Nephron (organoid): ENCODE results near the gene DCLK1.

Experiments used
- H3K27ac Mint-ChIP-seq, 3 experiments: 2 replicates each; pipeline ENCODE4 v1.8.0; 2020; ENCODE audit warnings: mixed read lengths in 3 of 3, mild to moderate bottlenecking in 2 of 3, moderate library complexity in 1 of 3
- H3K27me3 Mint-ChIP-seq: 2 replicates; pipeline ENCODE4 v1.8.0; 2021; ENCODE audit warnings: low read depth, mild to moderate bottlenecking, moderate library complexity, mixed read lengths
- H3K36me3 Mint-ChIP-seq: 2 replicates; pipeline ENCODE4 v1.8.0; 2020; ENCODE audit warnings: low read depth, mixed read lengths
- H3K4me1 Mint-ChIP-seq: 2 replicates; pipeline ENCODE4 v1.8.0; 2020; ENCODE audit warnings: mixed read lengths
- H3K4me3 Mint-ChIP-seq, 3 experiments: 2 replicates each; pipeline ENCODE4 v1.8.0; 2020; ENCODE audit warnings: mild to moderate bottlenecking in 3 of 3, mixed read lengths in 3 of 3, moderate library complexity in 2 of 3
- H3K9me3 Mint-ChIP-seq: 2 replicates; pipeline ENCODE4 v1.8.0; 2020; ENCODE audit warnings: mixed read lengths
- CTCF ChIP-seq, 3 experiments: fragments of 200-600 bp; sonication (generic); IDR thresholded peaks; one replicate each; pipeline ENCODE4 v1.5.0; 2021; ENCODE audit warnings: antibody characterized with exemption in 3 of 3; ENCODE audit not compliant: unreplicated experiment in 3 of 3

Gene DCLK1

GRCh38 chr13:36069881-36070366 is 61.3 kb downstream of the DCLK1 start:
- no peaks in the 10 kb centered on the region for H3K27me3 Mint-ChIP-seq
- no peak for TF ChIP-seq CTCF (IDR thresholded peaks at IDR 0.05; ENCODE audit: unreplicated experiment in 3 of 3)
- peak overlapping the region; percentile 96 to 97 (median 96) for H3K27ac Mint-ChIP-seq
- no peaks in the 10 kb centered on the region for H3K36me3 Mint-ChIP-seq
- H3K4me3 Mint-ChIP-seq, result peak overlapping the region in 1 of 3 experiments; percentile 6
- peaks cover 7% of the 10 kb centered on the region for H3K9me3 Mint-ChIP-seq
- peaks cover 56% of the 10 kb centered on the region for H3K4me1 Mint-ChIP-seq

- Mint-ChIP-seq H3K27ac (peak overlapping the region; percentile 96 to 97 (median 96)), H3K4me1 (peaks cover 51% of the 10 kb centered on the region), H3K4me3 (no peak overlapping the region), H3K9me3 (peaks cover 7% of the 10 kb centered on the region), H3K27me3 (no peaks in the 10 kb centered on the region), H3K36me3 (no peaks in the 10 kb centered on the region)
- TF ChIP-seq CTCF (IDR thresholded peaks at IDR 0.05; ENCODE audit: unreplicated experiment in 3 of 3), result no peak
Observed at GRCh38 chr13:36068991-36069390, 62.2 kb downstream of the DCLK1 start.

- TF ChIP-seq CTCF (IDR thresholded peaks at IDR 0.05; ENCODE audit: unreplicated experiment in 3 of 3), result no peak
- Mint-ChIP-seq H3K36me3 (no peaks in the 10 kb centered on the region), H3K4me3 (peak overlapping the region in 1 of 3 experiments; percentile 19), H3K4me1 (peaks cover 47% of the 10 kb centered on the region), H3K27me3 (no peaks in the 10 kb centered on the region), H3K9me3 (peaks cover 7% of the 10 kb centered on the region), H3K27ac (peak overlapping the region; percentile 96 to 97 (median 96))
Observed at GRCh38 chr13:36068566-36068965, 62.6 kb downstream of the DCLK1 start.

- no peaks in the 10 kb centered on the region for H3K36me3 Mint-ChIP-seq
- peak overlapping the region; percentile 96 to 97 (median 96) for H3K27ac Mint-ChIP-seq
- H3K4me3 Mint-ChIP-seq, result no peak overlapping the region
- H3K9me3 Mint-ChIP-seq, result peaks cover 7% of the 10 kb centered on the region
- no peak for TF ChIP-seq CTCF (IDR thresholded peaks at IDR 0.05; ENCODE audit: unreplicated experiment in 3 of 3)
- H3K4me1 Mint-ChIP-seq, result peaks cover 40% of the 10 kb centered on the region
- H3K27me3 Mint-ChIP-seq, result no peaks in the 10 kb centered on the region
Observed at GRCh38 chr13:36067746-36068381, 63.3 kb downstream of the DCLK1 start.

- Mint-ChIP-seq H3K4me3 (no peak overlapping the region), H3K9me3 (peaks cover 3% of the 10 kb centered on the region), H3K27me3 (no peaks in the 10 kb centered on the region), H3K36me3 (no peaks in the 10 kb centered on the region), H3K27ac (peak overlapping the region in 1 of 3 experiments; percentile 17), H3K4me1 (peaks cover 41% of the 10 kb centered on the region)
- TF ChIP-seq CTCF (IDR thresholded peaks at IDR 0.05; ENCODE audit: unreplicated experiment in 3 of 3), result no peak
Observed at GRCh38 chr13:36062249-36062648, 68.9 kb downstream of the DCLK1 start.

- H3K4me1 Mint-ChIP-seq, result peaks cover 45% of the 10 kb centered on the region
- TF ChIP-seq CTCF (IDR thresholded peaks at IDR 0.05; ENCODE audit: unreplicated experiment in 3 of 3), result no peak
- no peaks in the 10 kb centered on the region for H3K27me3 Mint-ChIP-seq
- no peaks in the 10 kb centered on the region for H3K36me3 Mint-ChIP-seq
- H3K27ac Mint-ChIP-seq, result peak overlapping the region in 1 of 3 experiments; percentile 31
- peaks cover 3% of the 10 kb centered on the region for H3K9me3 Mint-ChIP-seq
- no peak overlapping the region for H3K4me3 Mint-ChIP-seq
Observed at GRCh38 chr13:36061621-36062020, 69.6 kb downstream of the DCLK1 start.
